Activated T-cell treated with anti-CD3 and anti-CD28 coated beads for 1 hour (primary cell): ENCODE results near the gene ADAMTS8.

Experiments
- DNase-seq: peaks from one replicate; pipeline ENCODE4 v3.0.0-alpha.2; 2020; ENCODE audit warnings: low read depth

ADAMTS8 gene

DNA sequence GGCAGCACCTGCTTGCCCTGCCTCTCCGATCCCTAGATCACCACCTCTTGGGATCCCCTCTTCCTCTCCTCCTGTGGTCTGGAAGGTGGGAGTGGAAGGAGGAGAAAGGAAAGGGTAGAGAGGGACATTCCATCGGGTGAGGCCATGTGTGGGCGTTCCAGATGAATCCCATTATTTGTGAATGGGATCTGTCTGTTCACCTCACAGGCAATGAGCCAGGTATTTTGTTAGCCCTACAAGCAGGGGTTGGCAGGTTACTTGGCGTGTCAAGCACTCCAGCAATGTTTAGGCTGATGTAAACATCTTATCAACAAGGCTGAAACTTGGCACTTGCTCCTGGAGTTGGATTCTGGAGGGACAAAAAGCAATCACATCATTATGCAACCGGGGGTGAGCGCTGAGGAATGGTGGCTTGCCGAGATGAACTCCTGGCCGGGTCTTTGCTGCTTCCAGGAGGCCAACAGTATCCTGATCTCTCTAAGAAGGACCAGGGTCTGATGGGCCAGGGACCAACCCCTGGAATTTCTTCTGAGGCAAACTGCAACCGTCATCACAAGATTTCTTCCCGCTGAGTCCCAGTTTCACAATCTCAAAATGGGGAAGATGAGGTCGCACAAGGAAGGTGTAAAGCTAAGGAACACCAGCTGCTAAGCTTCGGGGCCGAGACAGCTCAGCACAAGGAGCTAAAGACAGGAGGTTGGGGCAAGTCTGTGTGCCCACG, 7.8 kb downstream of the ADAMTS8 start:
- no peak for DNase-seq

DNA sequence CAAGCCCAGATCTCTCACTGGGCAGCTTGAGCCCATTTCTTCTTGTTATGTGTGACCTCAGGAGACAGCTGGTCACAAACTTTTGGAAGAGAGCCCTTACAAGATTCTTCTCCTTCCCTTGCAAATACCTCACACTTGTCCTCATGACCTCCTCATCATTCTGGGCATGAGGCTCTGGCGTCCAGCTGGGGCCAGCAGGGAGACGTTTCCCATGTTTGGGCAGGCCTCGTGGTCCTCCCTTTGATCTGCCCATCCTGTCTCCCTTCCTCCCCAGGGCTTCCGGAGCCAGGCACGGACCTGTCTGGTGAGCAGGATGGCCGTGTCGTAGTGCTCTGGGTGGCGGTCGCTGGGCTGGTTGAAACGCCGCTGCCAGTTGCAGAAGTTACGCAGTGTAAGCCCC, 9.7 kb downstream of the ADAMTS8 start:
- DNase-seq: no peak

DNA sequence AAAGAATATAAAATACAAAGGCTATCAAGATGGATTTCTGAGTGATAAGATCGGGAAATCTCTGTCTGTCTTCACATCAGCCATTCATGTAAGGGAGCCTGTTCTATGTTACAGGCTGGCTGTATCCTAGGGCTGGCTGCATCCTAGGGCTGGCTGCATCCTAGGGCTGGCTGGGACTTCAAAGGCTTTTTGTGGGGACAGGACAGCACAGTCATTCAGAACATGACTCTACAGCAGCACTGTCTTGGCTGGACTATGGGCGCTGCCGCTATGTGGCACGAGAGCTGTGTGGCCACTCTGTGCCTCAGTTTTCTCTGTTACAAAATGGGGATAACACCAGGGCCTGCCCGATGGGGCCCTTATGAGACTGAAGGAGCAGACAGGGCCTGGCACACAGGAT, 10.2 kb downstream of the ADAMTS8 start:
- DNase-seq: no peak

DNA sequence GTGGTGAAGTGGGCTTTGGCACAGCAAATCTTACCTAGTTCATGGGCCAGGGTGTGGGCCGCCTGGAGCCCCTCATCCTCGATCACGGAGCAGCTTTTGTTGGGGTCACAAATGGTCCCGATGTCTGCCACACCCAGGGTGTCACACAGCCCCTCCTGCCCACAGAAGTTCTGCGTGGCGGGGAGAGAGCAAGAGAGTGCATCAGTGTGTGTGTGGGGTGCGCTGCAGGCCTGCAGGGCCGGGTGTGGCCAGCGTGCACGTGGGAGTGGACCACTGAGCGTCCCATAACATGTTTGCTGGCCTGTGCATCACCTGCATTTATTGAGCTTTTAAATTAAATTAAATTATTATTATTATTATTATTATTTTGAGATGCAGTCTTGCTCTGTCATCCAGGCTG, 11.5 kb downstream of the ADAMTS8 start:
- no peak for DNase-seq

DNA sequence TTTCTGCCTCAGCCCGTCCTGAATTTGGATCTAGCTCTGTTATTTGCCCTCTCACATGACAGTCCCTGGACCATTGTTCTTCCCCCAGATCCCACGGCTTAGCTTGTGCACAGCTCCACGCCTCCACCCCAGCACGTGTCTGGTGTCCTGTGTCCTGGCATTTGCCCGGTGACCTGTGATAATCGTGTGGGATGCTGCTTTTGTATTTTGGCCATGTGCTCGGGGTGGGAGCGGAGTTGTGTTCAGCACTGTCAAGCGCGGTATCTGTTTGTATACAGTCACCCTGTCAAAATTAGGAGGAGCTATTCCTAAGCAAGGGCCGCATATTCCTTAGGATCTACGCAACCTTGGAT, 11.9 kb downstream of the ADAMTS8 start:
- no peak for DNase-seq

DNA sequence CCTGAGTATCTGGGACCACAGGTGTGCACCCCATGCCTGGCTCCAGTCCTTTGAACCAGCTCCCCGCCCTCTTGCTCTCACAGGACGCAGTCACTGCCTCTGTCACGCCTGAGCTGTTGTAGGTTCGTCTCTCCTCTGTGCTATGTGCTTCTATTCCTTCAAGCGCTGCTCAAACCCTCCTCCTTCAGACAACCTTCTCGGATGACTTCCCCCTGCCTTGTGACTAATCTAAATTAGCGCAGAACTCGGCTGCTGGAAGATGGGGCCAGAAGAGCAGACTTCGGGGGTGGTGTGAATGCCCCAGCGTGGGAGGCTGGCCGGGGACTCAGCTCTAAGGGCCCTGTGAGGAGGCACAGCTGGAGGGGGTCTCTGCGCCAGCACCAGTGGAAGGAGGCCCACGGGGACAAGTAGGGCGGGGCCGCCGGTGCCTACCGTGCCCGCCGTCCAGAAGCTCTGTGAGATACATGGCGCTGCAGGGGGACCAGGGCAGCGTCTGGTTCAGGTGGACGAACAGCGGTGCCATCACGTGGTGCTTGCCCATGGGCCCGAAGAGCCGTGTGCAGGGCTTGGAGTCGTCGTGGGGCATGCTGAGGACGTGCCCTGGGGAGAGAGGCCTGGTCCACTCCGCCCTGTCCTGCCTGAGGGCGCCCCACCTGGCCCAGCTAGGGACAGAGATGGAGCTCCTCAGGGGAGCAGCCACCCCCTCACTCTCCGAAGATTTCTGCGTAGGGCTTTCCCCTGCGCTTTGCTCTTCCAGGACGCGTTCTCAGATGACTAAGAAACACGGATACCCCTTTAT, 12.5 kb downstream of the ADAMTS8 start:
- DNase-seq: no peak

DNA sequence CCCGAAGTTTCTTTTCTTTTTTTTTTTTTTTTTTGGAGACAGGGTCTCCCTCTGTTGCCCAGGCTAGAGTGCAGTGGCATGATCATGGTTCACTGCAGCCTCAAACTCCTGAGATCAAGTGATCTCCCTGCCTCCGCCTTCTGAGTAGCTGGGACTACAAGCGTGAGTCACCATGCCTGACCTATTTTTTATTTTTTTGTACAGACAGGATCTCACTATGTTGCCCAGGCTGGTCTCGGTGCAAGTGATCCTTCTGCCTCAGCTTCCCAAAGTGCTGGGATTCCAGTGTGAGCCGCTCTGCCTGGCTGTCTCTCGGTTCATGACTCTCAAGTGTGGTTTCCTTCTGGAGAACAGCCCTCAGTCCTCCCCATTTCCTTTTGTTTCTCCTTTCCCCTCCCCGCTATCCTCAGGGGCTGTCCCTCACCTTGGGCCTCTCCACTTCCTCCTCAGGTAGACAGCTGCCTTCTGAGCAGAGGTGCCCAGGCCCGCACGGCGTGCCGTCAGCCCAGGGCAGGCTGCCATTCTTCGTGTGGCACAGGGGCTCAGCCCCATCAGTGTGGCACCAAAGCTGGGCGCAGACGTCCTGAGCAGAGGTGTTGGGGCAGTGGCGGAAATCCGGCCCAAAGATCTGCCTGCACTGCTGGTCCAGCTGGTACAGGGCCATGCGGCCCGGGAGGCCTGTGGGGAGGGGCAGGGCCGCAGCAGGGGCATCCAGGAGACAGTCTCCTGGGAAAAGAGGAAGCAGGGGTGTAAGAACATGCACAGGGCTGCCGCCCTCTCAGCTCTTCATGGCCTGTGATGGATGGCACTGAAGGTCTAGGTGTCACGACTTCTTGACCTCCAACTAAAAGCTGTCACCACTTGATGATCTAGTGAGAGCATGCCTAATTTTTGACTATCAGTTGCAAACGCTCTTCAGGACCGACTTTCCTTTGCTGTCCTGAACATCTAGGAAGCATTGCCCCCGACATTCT, 14.0 kb downstream of the ADAMTS8 start:
- DNase-seq: no peak

DNA sequence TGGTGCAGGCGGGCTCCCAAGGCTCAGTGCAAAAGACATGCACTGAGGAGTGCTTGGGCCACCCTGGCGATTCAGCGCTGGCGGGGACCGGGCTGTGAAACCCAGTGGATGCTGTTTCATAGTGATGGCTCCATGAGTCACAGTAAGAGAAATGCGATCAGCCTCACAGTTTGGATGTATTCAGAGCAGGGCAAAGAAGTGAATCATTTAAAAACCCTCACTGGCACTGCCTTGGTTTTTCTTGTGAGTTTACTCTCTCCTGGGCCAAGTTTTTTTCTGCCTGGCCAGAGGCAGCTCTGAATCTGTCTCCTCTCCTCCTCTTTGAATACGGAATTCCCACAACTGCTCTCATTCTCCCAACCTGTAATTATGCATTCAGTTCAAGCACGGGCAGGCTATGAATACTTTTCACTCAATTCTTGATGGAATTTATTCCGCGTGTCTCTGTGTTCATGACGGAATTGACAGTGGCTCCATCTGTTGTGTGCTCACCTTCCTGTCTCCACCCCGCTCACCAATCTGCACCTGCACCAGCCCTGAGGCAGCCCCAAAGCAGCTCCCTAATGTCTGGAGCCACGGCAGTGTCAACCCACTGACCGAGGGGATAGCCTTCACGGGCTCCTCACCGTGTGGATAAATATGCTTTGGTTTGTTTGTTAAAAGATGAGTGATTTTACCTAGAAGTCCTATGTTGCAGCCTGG, 14.9 kb downstream of the ADAMTS8 start:
- no peak for DNase-seq

DNA sequence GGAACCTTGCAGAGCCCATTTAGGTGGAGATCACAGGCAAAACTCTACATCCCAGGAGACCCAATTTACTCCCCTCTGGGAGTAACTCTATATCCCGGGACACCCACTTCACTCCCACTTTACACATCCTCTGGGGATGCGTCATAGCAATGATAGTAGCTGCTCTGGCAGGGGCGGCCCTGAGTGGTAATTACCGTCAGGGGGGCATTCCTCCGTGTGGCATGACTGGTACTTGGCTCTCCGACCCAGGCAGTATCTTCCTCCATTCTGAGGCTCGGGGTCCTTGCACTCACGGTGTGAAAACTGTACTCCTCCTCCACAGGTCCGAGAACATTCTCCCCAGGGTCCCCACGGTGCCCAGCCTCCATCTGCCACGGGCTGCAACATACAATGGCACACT, 17.2 kb downstream of the ADAMTS8 start:
- no peak for DNase-seq

DNA sequence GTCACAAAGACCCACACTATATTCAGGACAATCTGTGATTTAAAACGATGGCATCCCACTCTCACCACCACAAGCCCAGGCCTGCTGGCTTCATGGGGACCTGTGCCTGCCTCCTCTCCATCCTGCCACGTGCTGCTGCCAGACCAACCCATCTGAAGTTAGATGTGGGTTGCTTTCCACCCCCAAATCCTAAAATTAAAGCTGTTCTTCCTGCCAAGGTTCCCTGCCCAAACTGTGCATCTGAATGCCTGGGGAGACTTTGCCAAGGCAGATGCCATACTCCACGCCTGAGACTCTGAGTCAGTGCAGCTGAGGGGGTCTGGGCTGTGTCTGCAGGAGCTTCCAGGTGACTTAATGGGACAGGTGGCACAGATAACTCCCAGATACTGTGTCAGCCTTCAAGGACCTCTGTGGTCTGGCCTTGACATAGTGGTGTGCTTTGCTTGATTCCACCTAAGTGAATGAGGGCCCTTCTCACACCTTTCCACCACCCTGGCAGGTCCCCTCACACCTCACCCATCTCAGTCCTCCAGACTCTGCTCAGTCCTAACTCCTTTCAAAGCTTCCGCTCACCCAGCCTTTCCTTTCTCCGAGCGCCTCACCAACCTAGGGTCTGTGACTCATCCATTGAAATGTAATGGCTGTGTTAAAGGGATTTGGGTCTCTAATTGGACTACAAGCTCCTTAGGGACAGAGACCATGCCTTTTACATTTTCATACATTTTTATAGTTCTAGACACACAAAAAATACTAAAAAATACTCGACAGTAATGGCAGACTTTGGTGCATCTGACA, 18.6 kb downstream of the ADAMTS8 start:
- no peak for DNase-seq

DNA sequence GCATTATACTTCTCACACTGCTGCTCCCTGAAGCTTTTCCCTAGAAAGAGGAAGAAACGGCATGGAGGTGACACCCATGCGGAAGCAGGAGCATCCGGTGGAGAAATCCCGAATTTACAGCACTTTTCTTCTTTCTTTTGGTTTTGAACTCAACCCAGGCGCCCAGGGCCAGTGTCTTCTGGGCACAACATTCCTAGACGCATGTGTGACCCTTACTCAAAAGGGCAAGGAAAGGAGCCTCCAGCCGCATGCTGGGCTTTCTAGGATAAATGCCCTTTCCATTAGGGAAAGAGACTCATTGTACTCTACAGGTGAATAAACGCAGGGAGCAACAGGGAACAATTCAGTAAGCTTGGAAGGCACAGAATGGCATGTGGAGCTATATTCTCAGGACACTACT, 19.5 kb downstream of the ADAMTS8 start:
- DNase-seq: no peak

DNA sequence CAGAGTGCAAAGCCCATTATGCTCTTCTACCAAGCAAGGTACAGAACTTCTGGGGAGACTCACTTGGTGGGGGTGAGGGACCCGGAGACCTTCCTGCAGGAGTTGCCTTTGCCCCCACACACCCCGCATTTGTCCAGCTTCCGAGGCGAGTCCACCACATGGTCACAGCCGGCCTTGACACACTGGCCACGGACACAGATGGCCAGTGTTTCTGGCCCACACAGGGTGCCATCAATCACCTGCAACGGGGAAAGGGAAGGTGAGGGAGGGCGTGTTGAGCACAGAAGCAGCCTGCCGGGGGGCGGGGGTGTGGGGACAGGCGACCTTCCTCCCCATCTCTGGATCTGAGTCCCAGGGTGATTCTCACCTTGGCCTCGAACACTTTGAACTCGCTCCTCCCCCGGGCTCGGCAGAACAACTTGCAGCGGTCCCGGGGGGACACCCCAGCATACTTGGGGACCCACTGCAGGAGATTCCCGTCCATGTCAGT, 20.0 kb downstream of the ADAMTS8 start:
- DNase-seq: no peak

DNA sequence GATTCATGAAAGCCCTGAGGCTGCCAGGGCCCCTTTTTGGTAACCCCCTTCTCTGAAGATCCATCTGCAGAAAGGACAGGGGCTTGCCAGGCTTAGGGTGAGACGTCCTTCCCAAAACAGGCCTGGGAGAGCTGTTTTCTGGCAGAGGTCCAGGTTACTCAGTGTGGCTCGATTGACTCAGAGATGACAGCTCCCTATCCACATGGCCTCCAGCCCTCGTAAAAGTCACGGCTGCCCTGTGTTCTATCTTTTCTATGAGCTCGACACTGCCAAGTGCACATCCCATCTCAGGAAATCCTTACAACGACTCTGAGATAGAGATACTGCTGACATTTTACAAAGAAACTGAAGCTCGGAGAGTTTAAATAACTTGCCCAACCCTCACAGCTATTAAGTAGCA, 20.4 kb downstream of the ADAMTS8 start:
- no peak for DNase-seq

DNA sequence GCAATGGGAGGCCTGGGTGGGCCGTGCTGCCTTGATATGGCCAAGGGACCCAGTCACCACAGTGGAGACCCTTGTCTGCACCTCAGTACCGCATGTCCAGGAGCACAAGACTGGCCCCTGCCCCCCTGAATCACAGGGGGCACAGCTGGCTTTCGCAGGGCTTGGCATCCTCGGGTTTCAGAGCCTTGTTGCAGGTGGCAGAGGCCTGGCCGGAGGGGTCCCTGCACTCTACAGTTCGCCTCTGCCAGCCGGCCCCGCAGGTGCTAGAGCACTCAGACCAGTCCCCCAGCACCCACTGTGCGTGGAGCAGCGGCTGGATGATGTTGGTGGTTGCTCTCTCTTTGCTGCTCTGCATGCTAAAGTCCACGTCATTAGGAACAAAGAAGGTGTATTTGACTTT, 23.0 kb downstream of the ADAMTS8 start:
- DNase-seq: no peak

DNA sequence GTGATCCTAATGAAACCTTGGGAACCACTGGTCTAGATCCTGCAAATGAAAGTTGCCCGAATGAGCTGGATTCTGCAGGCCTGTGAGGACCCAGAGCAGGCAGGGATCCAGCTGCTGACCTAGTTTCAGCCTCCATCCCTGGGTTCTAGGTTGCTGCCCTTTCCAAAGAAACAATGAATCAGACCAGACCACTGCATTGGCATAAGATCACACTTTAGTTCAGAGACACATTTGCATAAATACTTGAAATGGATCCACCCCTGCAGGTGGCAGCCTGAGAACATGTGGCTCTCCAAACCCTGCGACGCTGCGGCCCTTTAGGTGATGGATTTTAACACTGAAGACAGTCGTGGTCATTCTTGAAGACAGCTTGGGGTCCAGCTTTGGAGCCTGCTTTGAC, 23.7 kb downstream of the ADAMTS8 start:
- DNase-seq: no peak

DNA sequence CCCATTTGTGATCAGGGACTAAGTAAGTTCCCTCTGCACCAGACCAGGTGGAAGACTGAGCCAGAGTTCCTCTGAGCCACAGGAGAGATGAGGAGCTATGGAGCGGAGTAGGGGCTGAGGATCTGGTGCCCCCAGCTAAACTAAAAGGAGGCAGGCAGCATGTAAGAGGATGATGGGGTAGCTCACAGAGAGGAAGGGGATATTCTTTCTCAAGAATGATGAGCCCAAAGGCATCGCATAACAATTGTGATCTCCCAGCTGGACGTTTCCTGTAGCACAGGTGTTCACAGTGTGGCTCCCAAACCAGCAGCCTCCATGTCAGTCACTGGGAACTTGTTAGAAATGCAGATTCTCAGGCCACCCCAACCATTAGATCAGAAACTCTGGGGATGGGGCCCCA, 24.4 kb downstream of the ADAMTS8 start:
- no peak for DNase-seq

DNA sequence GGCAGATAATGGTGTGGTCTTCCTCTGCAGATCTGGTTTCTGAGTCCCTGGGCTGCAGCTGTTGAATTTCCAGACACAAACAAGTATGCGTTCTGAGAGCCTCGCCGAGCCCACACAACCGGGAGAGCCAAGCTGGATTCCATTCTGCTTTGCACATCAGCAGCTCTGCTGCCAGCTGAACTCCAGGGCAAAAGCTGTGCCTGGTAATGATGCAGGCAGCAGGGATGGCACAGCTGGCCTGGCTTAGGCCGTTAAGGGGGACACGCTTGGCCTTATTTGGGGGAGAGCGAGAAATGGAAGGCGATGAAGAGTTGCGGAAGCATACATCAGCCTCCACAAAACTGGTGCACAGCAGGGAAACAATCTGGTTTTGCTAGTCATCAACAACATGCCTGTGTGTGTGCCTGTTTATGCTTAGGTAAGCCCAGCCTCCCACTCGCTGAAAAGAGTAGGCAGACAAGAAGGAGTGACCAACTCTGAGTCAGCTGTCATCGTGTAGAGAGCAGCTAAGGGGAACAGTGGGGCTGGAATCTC, 25.1 kb downstream of the ADAMTS8 start:
- DNase-seq: no peak

DNA sequence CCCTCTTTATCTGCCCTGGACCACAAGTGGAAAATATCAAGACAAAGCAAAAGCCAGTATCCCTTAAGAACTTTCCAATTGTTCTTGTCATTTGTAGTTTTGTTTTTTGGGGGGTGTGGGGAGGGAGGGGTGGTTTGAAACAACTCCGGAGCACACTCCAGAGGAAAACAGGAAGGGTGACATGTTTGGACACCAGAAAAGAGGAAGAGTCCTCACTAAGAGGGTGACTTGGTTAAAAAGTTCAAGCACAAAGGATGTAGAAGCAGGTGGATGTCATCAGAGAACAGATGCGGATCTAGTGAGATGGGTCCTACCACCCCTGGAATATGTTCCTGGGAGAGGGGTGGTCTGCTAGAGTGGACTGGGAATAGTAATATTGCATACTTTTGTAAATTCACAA, 25.8 kb downstream of the ADAMTS8 start:
- DNase-seq: no peak

DNA sequence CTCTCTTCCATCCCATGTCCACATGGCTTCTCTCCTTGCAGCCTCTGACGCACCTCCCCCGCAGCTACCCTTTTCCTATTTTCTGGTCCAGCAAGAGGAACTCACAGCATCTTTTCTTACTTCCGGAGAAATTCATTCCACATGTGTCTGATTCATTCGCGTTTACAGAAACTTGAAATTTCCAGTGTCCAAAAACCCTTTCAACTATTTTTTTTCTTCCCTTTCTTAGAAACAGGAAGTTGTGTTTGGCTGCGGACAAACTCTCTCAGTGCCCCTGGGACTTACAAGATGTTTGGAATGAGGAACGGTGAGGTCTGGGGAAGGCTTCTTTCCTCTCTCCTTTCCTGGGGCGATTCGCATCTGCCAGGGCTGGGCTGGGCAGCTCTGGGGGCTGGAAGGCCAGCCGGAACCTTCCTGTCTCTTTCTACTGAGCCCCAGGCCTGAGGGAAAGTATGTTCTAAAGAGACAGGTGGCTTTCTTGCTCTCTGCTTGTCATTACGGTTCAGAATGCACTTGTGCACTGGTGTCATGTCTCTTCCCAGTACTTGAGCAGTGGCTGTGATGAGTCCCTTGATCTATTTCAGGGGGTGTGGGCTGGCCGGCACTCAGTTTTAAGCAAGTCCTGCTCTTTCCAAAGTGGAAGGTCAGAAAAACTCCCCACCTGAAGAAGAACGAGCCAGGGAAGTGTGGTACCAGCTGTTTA, 27.5 kb downstream of the ADAMTS8 start:
- DNase-seq: no peak

DNA sequence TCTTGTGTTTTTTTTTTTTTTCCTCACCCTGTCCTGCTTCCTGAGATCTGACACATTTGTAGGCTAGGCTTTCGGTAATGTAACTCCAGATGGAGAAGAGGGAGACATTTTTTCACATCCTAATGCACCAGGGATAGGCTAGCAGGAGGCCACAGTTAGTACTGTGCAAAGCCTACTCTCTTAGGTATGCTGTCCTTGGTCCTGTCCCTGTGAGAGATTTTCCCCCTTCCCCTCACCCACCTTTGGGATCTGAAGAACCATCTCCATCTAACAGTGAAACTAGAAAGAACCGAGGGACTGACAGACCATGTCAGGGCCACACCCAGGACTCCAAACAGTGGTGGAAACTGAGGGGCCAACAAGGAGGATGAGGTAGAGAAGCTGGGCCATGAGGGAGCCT, 29.2 kb downstream of the ADAMTS8 start:
- no peak for DNase-seq
